Adrenal gland (tissue), 12 donors: Measurements from ENCODE around the gene RSPH10B2. TPM values are rescaled to one million over a fixed set of nuclear protein-coding genes. Genes with fewer than 3 reads are reported as not detected.
"Not testable (repeated sequence)": the region's sequence is repeated elsewhere in the genome, so short reads cannot be mapped to it uniquely, and the experiment has no call there.

Experiments used
- DNase-seq, 7 donors: peaks; one replicate each; pipeline ENCODE4 v3.0.0-alpha.2; 2019 to 2020
- H3K27ac ChIP-seq, 5 donors: fragments of 200-600 bp; sonication (generic) in 4 of 5; 1 replicate in 3 of 5; 2 replicates in 2 of 5; pipeline versions ENCODE4 v1.5.1 to v1.8.0; 2016 to 2020; ENCODE audit warnings: mild to moderate bottlenecking in 1 of 5
- H3K27me3 ChIP-seq: fragments of 200-600 bp; 2 replicates; pipeline ENCODE4 v1.8.0; 2021
- H3K36me3 ChIP-seq, 2 donors: fragments of 200-600 bp; replicated peaks in 1 of 2; 1 replicate in 1 of 2; 2 replicates in 1 of 2; pipeline versions ENCODE4 v1.5.1 to v1.8.0; 2018 to 2022
- H3K4me1 ChIP-seq, 2 donors: fragments of 200-600 bp; replicated peaks in 1 of 2; 1 replicate in 1 of 2; 2 replicates in 1 of 2; pipeline versions ENCODE4 v1.5.1 to v1.8.0; 2018 to 2021
- H3K4me3 ChIP-seq, 4 donors: fragments of 200-600 bp; sonication (generic) in 3 of 4; one replicate each; pipeline ENCODE4 v1.5.1; 2016 to 2018
- H3K9me3 ChIP-seq, 3 donors: fragments of 200-600 bp; sonication (generic) in 1 of 3; replicated peaks in 1 of 3; 1 replicate in 2 of 3; 2 replicates in 1 of 3; pipeline versions ENCODE4 v1.5.1 to v1.8.0; 2016 to 2021
- POLR2A ChIP-seq, 2 donors: fragments of 450-650 bp; IDR thresholded peaks; one replicate each; pipeline ENCODE4 v1.6.1; 2017; ENCODE audit warnings: antibody characterized with exemption in 2 of 2, mild to moderate bottlenecking in 2 of 2, moderate library complexity in 1 of 2
- WGBS, 4 donors: extraction: QIAGEN DNeasy Blood & Tissue Kit in 2 of 4; methylation state at CpG; one replicate each; pipeline versions ENCODE4 v1.1.5 to v1.1.7; 2013 to 2017; 5-methylcytosine and 5-hydroxymethylcytosine counted together
- intact Hi-C, 2 donors: fragments of 100-400 bp; cut with DNase I; formaldehyde crosslinking; loops; one replicate each; pipeline versions ENCODE4 v1.14.1 to v1.15.0; 2022 to 2023
- polyA plus RNA-seq, 3 donors: library from polyadenylated mRNA; stranded (reverse); fragments of 200-250 nt in 2 of 3; fragments of 350-450 nt in 1 of 3; fragmentation: Illumina TruSeq in 1 of 3; extraction: RNeasy Lipid Tissue Mini Kit (QIAGEN cat#74804) in 1 of 3; gene quantifications; one replicate each; pipeline ENCODE4 v1.2.3, GENCODE V29; 2013 to 2014
- total RNA-seq, 9 donors: library from RNA; depleted of rRNA in 4 of 9; stranded (reverse); fragments of >200 nt in 4 of 9; fragments of 120-200 nt in 1 of 9; fragmentation: NEBNext Ultra II Directional in 1 of 9; extraction: Animal tissue kit (Norgen Biotek cat#: 25700) in 1 of 9; gene quantifications; one replicate each; pipeline versions ENCODE4 v1.1.0 to v1.2.4, GENCODE V29; 2013 to 2023
- TF ChIP-seq, protein P1 (sequence below), 6 experiments: fragments of 450-650 bp in 4 of 6; fragments of 200-600 bp in 2 of 6; sonication (generic) in 1 of 6; IDR thresholded peaks; 1 replicate in 5 of 6; 2 replicates in 1 of 6; pipeline versions ENCODE4 v1.5.1 to v1.8.0; 2016 to 2021; ENCODE audit warnings: antibody characterized with exemption in 6 of 6, mild to moderate bottlenecking in 2 of 6, moderate library complexity in 1 of 6
- donor health status: healthy with polysubstance abuse.
- donor health status: Bipolar disorder and iron deficiency.
- donor health status: DM: yes; HTN: yes; CAD: no.
- donor health status: DM: no; HTN: no; CAD: no.
- donor health status: DM: no; HTN: no; CAD: no.
- donor health status: DM: yes; HTN: yes; CAD: no.

RSPH10B2 gene
- total and polyA plus RNA-seq, 12 donors, result 0.19 to 1.2 (median 0.39) TPM; not detected in 5

DNA sequence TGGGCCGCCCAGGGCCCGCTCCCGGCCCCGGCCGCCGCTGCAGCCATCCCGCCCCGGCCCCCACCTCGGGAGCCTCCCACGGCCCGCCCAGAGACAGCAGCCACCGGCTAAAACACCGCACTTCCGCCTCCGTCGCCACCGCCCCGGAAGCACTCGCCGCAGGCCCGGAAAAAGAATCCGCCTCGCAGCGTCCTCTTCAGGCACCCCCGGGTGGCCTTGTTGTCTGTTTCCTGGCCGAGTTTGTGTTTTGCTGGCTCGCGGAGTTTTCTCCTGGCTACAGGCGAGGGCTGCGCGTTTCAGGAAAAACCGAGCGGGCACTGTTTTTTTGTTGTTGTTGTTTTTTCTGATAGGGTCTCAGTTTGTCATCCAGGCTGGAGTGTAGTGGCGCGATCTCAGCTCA, 72.2 kb downstream of the RSPH10B2 start, which contains the start of gene CCZ1B:
Gene CCZ1B (minus strand): TSS at position 125 of the 400 bp plus-strand sequence. CDS start 78 bp downstream, at position 47.
- Histone ChIP-seq H3K27ac (peak within 1 kb of the TSS in 3 of 5 donors; percentile 27 to 67 (median 52)), H3K4me3 (peak within 1 kb of the TSS in 3 of 4 donors; percentile 8 to 56 (median 32))
- H3K36me3 ChIP-seq, H3K4me1 ChIP-seq, H3K9me3 ChIP-seq, H3K27me3 ChIP-seq, intact Hi-C loops: not testable (repeated sequence)
- peak; percentile 74 to 89 (median 79) for DNase-seq
- 1 to 8% (median 2%) methylated on average over 10 to 25 of the region's 35 CpGs; no CpG with 5 or more reads in 1 of the 4 donors for WGBS, 4 donors
- peak in 1 of 2 donors; percentile 20 for TF ChIP-seq POLR2A (IDR thresholded peaks at IDR 0.05)
- TF ChIP-seq, protein P1, sequence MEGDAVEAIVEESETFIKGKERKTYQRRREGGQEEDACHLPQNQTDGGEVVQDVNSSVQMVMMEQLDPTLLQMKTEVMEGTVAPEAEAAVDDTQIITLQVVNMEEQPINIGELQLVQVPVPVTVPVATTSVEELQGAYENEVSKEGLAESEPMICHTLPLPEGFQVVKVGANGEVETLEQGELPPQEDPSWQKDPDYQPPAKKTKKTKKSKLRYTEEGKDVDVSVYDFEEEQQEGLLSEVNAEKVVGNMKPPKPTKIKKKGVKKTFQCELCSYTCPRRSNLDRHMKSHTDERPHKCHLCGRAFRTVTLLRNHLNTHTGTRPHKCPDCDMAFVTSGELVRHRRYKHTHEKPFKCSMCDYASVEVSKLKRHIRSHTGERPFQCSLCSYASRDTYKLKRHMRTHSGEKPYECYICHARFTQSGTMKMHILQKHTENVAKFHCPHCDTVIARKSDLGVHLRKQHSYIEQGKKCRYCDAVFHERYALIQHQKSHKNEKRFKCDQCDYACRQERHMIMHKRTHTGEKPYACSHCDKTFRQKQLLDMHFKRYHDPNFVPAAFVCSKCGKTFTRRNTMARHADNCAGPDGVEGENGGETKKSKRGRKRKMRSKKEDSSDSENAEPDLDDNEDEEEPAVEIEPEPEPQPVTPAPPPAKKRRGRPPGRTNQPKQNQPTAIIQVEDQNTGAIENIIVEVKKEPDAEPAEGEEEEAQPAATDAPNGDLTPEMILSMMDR (IDR thresholded peaks at IDR 0.05), result peak in 1 of 6 experiments; percentile 3

DNA sequence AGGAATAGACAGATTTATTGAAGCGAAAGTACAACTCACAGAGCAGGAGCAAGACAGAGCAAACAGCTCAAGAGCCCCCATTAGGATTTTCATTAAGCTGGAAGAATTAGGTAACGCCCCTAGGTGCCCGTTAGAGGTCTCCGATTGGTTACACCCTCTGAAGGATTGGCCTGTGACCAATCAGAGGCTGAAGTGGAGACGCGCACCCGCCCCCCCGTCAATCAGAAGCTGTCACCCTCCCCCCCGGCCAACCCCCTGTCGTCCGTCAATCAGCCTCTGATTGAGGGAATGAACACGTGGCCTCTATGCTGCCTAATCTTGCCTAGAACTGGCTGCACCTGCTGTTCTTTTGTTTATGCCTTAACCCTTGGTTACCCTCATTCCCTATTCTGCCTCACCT, 73.3 kb downstream of the RSPH10B2 start:
- H3K36me3 ChIP-seq, H3K9me3 ChIP-seq, H3K27ac ChIP-seq, H3K27me3 ChIP-seq, H3K4me3 ChIP-seq, DNase-seq, intact Hi-C loops, H3K4me1 ChIP-seq: not testable (repeated sequence)
- 67 to 77% (median 73%) methylated on average over 11 to 12 of the region's 12 CpGs for WGBS, 4 donors

- DNase-seq, H3K4me1 ChIP-seq, H3K4me3 ChIP-seq, H3K9me3 ChIP-seq, intact Hi-C loops, H3K27ac ChIP-seq, H3K36me3 ChIP-seq, H3K27me3 ChIP-seq: not testable (repeated sequence)
- 41 to 76% (median 57%) methylated on average over 3 to 5 of the region's 5 CpGs for WGBS, 4 donors
These were observed 75.7 kb downstream of the RSPH10B2 start for GRCh38 chr7:6829616-6830015.

GRCh38 chr7:6830026-6830425, 76.1 kb downstream of the RSPH10B2 start:
- H3K27me3 ChIP-seq, intact Hi-C loops, H3K27ac ChIP-seq, H3K4me3 ChIP-seq, DNase-seq, H3K36me3 ChIP-seq, H3K9me3 ChIP-seq, H3K4me1 ChIP-seq: not testable (repeated sequence)
- WGBS, 4 donors, result 69 to 82% (median 78%) methylated on average over 6 of the region's 6 CpGs

GRCh38 chr7:6831018-6831725, 77.3 kb downstream of the RSPH10B2 start:
- TF ChIP-seq POLR2A (IDR thresholded peaks at IDR 0.05), result no peak
- TF ChIP-seq, protein P1 (IDR thresholded peaks at IDR 0.05), result no peak
- intact Hi-C loops, result no loop called here
- Histone ChIP-seq H3K36me3 (no peaks in the 10 kb centered on the region), H3K27ac (no peak overlapping the region), H3K4me3 (no peak overlapping the region), H3K27me3 (peaks cover 8% of the 10 kb centered on the region), H3K9me3 (no peaks in the 10 kb centered on the region), H3K4me1 (no peaks in the 10 kb centered on the region)
- DNase-seq, result no peak
- 69 to 75% (median 74%) methylated on average over 7 of the region's 7 CpGs for WGBS, 4 donors

DNA sequence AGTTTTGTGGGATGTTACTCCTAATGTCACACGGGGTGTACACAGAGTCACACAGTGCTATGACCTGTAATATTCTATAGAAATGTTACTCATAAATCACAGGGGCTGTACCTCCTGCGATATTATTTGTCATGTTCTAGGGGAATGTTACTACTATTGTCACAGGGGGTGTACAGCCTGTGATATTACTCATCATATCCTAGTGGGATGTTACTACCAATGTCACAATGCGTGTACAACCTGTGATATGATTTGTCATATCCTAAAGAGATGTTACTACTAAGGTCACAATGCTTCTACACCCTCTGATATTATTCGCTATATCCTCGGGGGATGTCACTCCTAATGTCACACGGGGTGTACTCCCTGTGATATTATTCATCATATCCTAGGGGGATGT, 79.7 kb downstream of the RSPH10B2 start:
- H3K4me1 ChIP-seq, result no peaks in the 10 kb centered on the region
- intact Hi-C loops, result no loop called here
- H3K27me3 ChIP-seq, result peaks cover 8% of the 10 kb centered on the region
- DNase-seq, result no peak
- 70 to 81% (median 79%) methylated on average over 6 of the region's 6 CpGs for WGBS, 4 donors
- no peak overlapping the region for H3K4me3 ChIP-seq
- no peak for TF ChIP-seq POLR2A (IDR thresholded peaks at IDR 0.05)
- TF ChIP-seq, protein P1 (IDR thresholded peaks at IDR 0.05), result no peak
- no peaks in the 10 kb centered on the region for H3K36me3 ChIP-seq
- no peaks in the 10 kb centered on the region for H3K9me3 ChIP-seq
- H3K27ac ChIP-seq, result no peak overlapping the region

DNA sequence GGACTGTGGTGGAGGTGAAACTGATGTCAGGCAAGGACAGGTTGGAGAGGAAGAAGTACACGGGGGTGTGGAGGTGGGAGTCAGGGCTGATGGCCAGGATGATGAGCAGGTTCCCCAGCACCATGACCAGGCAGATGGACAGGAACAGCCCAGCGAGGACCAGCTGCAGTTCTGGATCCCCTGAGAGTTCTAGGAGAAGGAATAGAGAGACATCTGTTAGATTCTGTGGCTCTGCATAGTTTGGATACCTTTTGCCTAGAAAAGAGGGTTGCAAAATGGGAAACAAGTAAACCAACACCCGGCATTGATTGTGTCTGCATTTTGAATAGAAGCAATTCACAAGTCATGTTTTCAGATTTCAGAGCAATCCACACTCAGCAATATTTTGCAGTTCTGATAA, 81.6 kb downstream of the RSPH10B2 start:
- H3K9me3 ChIP-seq, H3K27ac ChIP-seq, DNase-seq, H3K36me3 ChIP-seq, H3K27me3 ChIP-seq, H3K4me1 ChIP-seq, H3K4me3 ChIP-seq, intact Hi-C loops: not testable (repeated sequence)
- 40 to 69% (median 54%) methylated on average over 3 of the region's 3 CpGs for WGBS, 4 donors

DNA sequence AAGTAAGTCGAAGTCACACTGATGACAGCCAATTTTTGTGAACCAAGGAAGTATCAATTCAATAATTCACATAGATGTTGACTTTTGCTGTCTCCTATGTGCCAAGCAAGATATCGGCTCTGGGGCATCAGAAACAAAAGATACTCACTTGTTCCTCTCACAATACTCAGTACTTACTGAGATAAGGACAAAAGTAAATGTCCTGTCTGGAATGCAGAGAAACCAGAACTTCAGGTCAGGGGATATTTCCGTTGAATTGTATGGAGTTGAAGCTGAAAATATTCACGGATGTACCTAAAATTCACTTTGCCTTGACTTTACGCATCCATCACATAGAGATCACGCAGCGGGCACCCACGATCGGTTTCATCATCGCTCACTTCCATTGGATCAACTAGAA, 83.2 kb downstream of the RSPH10B2 start:
- H3K4me1 ChIP-seq, H3K4me3 ChIP-seq, H3K27ac ChIP-seq, H3K27me3 ChIP-seq, DNase-seq, intact Hi-C loops, H3K36me3 ChIP-seq, H3K9me3 ChIP-seq: not testable (repeated sequence)
- 90 to 91% (median 91%) methylated on average over 10 of the region's 10 CpGs for WGBS, 4 donors
